ENCODE data around the gene MBD1. TPM values are rescaled to one million over a fixed set of nuclear protein-coding genes. Genes with fewer than 3 reads are reported as not detected.

MBD1 gene
- total and polyA plus RNA-seq, 10 of the 15 experiments (the other 5 are each of a cell fraction or from before 2014, with no cell fraction given) = 8.4 to 97.7 (median 59.9) TPM

DNA sequence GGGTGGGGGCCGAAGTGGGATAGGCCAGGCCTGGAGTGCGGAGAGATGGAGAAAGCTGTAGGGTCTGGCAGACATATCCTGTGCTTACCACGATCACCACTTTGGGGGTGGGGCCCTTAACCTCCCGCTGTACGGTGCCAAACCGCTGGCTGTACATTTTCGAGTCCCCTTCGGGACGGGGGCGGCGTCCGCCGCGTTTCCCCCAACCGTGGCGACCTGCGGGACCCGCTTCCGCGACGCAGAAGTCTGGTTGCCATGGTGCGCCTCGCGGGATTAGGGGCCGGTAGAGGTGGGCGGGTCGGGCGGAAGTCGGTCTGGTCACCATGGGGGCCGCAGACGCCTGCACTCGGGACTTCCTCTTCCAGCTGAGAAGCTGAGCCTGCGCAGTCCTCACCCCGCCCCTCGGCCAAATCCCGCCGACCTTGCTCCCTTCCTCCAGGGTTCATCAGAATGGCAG lies 15.0 kb downstream of the MBD1 start, which contains the start of gene CFAP53 (continued):
- 0 out of 3 replicates have a peak, but pooled peaks have one; percentile 22 for TF ChIP-seq POU2F2 (IDR thresholded peaks at IDR 0.05; ENCODE audit: borderline replicate concordance, low read depth, low read length)
- no peak for TF ChIP-seq ZNF274 (IDR thresholded peaks at IDR 0.05; ENCODE audit: insufficient read depth, insufficient read length)
- peak; percentile 64 for TF ChIP-seq POLR2A (IDR thresholded peaks at IDR 0.05; ENCODE audit: low read depth, low read length)
- TF ChIP-seq SUPT20H (IDR thresholded peaks at IDR 0.05; ENCODE audit: borderline replicate concordance, control insufficient read depth, low read depth, low read length) = no peak
- no peak for TF ChIP-seq FOXK2 (IDR thresholded peaks at IDR 0.05)
- no peak for TF ChIP-seq MYC (IDR thresholded peaks at IDR 0.05; ENCODE audit: insufficient read depth, insufficient read length, insufficient replicate concordance, low read length, severe bottlenecking)
- peak; percentile 95 for TF ChIP-seq MXI1 (IDR thresholded peaks at IDR 0.05; ENCODE audit: low read depth, low read length)
- no peak for TF ChIP-seq ETV6 (conservative IDR thresholded peaks at IDR 0.05 in 1 of 2, IDR thresholded peaks at IDR 0.05 in 1 of 2; ENCODE audit: borderline replicate concordance in 1 of 2, low read depth in 1 of 2)
- no peak for TF ChIP-seq HDAC6 (IDR thresholded peaks at IDR 0.05; ENCODE audit: unreplicated experiment)
- no peak for TF ChIP-seq RB1 (IDR thresholded peaks at IDR 0.05; ENCODE audit: borderline replicate concordance)
- TF ChIP-seq ZNF24 (IDR thresholded peaks at IDR 0.05) = no peak
- no peak for TF ChIP-seq MTA2 (IDR thresholded peaks at IDR 0.05; ENCODE audit: low read depth)
- TF ChIP-seq ATF7 (IDR thresholded peaks at IDR 0.05; ENCODE audit: low read depth) = no peak
- TF ChIP-seq RELA (IDR thresholded peaks at IDR 0.05; ENCODE audit: borderline replicate concordance, partially characterized antibody) = no peak
- no peak for TF ChIP-seq ZNF622 (IDR thresholded peaks at IDR 0.05)
- no peak for TF ChIP-seq BCL11A (IDR thresholded peaks at IDR 0.05; ENCODE audit: low read depth, low read length)
- peak; percentile 89 for TF ChIP-seq SPI1 (IDR thresholded peaks at IDR 0.05; ENCODE audit: borderline replicate concordance, insufficient read depth, low read depth, low read length)
- no peak for TF ChIP-seq TARDBP (IDR thresholded peaks at IDR 0.05; ENCODE audit: borderline replicate concordance)
- no peak for TF ChIP-seq STAT1 (conservative IDR thresholded peaks at IDR 0.05)
- peak; percentile 60; the same call in 1 of the 2 replicates for TF ChIP-seq GATAD2B (conservative IDR thresholded peaks at IDR 0.05; ENCODE audit: low read depth)
- no peak for TF ChIP-seq HDAC2 (IDR thresholded peaks at IDR 0.05)
- TF ChIP-seq WRNIP1 (IDR thresholded peaks at IDR 0.05; ENCODE audit: borderline replicate concordance, low read depth, low read length) = no peak
- TF ChIP-seq, protein P1, sequence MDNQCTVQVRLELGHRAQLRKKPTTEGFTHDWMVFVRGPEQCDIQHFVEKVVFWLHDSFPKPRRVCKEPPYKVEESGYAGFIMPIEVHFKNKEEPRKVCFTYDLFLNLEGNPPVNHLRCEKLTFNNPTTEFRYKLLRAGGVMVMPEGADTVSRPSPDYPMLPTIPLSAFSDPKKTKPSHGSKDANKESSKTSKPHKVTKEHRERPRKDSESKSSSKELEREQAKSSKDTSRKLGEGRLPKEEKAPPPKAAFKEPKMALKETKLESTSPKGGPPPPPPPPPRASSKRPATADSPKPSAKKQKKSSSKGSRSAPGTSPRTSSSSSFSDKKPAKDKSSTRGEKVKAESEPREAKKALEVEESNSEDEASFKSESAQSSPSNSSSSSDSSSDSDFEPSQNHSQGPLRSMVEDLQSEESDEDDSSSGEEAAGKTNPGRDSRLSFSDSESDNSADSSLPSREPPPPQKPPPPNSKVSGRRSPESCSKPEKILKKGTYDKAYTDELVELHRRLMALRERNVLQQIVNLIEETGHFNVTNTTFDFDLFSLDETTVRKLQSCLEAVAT (IDR thresholded peaks at IDR 0.05) = no peak
- no peak for TF ChIP-seq CREB1 (IDR thresholded peaks at IDR 0.05; ENCODE audit: low read depth)
- no peak for TF ChIP-seq HSF1 (IDR thresholded peaks at IDR 0.05; ENCODE audit: low read depth, low read length)
- TF ChIP-seq SMAD1 (IDR thresholded peaks at IDR 0.05; ENCODE audit: low read depth, partially characterized antibody) = no peak
- no peak for TF ChIP-seq MTA3 (IDR thresholded peaks at IDR 0.05; ENCODE audit: borderline replicate concordance, low read length)
- no peak for TF ChIP-seq RAD21 (IDR thresholded peaks at IDR 0.05; ENCODE audit: insufficient read depth, low read depth, low read length)
- peak; percentile 52; the same call in 1 of the 2 replicates for TF ChIP-seq DPF2 (IDR thresholded peaks at IDR 0.05)
- TF ChIP-seq SREBF1 (IDR thresholded peaks at IDR 0.05; ENCODE audit: low read length) = no peak
- TF ChIP-seq IRF3 (IDR thresholded peaks at IDR 0.05) = no peak
- TF ChIP-seq ZBED1 (IDR thresholded peaks at IDR 0.05; ENCODE audit: borderline replicate concordance) = no peak

Measured in GM12878 (cell line).